Mucosa of descending colon (tissue), 3 donors: ENCODE data around the gene ASTN2. TPM values are rescaled to one million over a fixed set of nuclear protein-coding genes. Genes with fewer than 3 reads are reported as not detected.

Experiments used
- ATAC-seq: fragments of 200-7000 bp; cut with Tn5 transposase; one replicate; pipeline ENCODE4 v1.9.1; 2020; ENCODE audit warnings: mild to moderate bottlenecking, moderate library complexity
- DNase-seq, 3 donors: peaks; one replicate each; pipeline ENCODE4 v3.0.0-alpha.2; 2020
- H3K36me3 ChIP-seq: fragments of 200-600 bp; one replicate; pipeline ENCODE4 v1.8.0; 2021; ENCODE audit warnings: low read depth, mild to moderate bottlenecking
- H3K4me1 ChIP-seq: fragments of 200-600 bp; one replicate; pipeline ENCODE4 v1.8.0; 2021; ENCODE audit warnings: low read depth, mild to moderate bottlenecking
- H3K4me3 ChIP-seq: fragments of 200-600 bp; one replicate; pipeline ENCODE4 v1.8.0; 2021; ENCODE audit warnings: mild to moderate bottlenecking
- H3K9me3 ChIP-seq: fragments of 200-600 bp; one replicate; pipeline ENCODE4 v1.8.0; 2021; ENCODE audit warnings: mild to moderate bottlenecking
- intact Hi-C, 2 donors: fragments of 100-400 bp; cut with DNase I in 1 of 2; cut with micrococcal nuclease in 1 of 2; formaldehyde crosslinking; loops; one replicate each; pipeline versions ENCODE4 v1.11.0 to v1.11.1; 2022; cut with DNase I, micrococcal nuclease
- total RNA-seq, 3 donors: library from RNA; stranded (reverse); fragmentation: NEBNext Ultra II Directional in 2 of 3; extraction: Animal tissue kit (Norgen Biotek cat#: 25700) in 2 of 3; gene quantifications; one replicate each; pipeline versions ENCODE4 v1.2.1 to v1.2.4, GENCODE V29; 2021 to 2023
- TF ChIP-seq, protein P1 (sequence below): fragments of 200-600 bp; IDR thresholded peaks from one replicate; pipeline ENCODE4 v1.8.0; 2022; ENCODE audit warnings: antibody characterized with exemption, mild to moderate bottlenecking
- donor health status: DM: no; HTN: no; CAD: no; lungs with moderate emphysema.
- donor health status: DM: no; HTN: no; CAD: no.
- donor health status: DM: no; HTN: yes; CAD: no.

Gene ASTN2
- total RNA-seq, 3 donors from 2014 or later, result 3.5 to 6.1 (median 5.4) TPM

DNA sequence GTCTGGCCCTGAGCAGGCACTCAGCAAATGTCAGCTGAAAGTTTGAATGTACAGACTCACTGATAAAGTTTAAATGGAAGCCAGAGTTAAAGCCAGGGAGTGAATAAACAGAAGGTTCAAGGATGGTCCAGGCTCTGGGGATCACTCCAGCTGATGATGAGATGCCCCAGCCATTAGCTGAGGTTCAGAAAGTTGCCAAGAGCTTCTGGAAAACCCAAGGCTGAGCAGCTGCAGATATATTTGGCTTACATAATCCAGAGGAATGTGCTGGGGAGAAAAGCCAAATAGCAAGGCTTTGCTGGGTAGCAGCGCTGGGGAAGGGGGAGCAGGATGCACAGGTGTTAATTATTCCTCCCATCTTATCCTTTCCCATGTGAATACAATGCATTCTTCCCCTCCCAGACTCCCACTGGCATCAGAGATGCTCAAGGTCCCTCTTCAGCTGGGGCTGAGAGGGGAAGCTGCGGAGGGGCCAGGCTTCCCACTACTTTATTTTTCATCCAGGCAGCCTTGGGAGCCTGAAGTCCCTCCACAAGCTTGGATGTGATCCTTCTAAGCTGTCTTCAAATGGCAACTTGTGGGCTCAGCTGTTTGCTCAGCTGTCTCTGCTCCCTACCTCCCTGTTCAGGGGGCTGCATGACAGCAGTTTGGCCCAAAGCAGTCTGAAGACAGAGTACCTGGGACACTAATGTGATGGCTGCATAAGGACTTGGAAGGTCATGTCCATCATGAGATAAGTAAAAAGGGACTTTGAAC lies 386.6 kb downstream of the ASTN2 start:
- ATAC-seq, result no peak
- TF ChIP-seq, protein P1, sequence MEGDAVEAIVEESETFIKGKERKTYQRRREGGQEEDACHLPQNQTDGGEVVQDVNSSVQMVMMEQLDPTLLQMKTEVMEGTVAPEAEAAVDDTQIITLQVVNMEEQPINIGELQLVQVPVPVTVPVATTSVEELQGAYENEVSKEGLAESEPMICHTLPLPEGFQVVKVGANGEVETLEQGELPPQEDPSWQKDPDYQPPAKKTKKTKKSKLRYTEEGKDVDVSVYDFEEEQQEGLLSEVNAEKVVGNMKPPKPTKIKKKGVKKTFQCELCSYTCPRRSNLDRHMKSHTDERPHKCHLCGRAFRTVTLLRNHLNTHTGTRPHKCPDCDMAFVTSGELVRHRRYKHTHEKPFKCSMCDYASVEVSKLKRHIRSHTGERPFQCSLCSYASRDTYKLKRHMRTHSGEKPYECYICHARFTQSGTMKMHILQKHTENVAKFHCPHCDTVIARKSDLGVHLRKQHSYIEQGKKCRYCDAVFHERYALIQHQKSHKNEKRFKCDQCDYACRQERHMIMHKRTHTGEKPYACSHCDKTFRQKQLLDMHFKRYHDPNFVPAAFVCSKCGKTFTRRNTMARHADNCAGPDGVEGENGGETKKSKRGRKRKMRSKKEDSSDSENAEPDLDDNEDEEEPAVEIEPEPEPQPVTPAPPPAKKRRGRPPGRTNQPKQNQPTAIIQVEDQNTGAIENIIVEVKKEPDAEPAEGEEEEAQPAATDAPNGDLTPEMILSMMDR, result no peak

DNA sequence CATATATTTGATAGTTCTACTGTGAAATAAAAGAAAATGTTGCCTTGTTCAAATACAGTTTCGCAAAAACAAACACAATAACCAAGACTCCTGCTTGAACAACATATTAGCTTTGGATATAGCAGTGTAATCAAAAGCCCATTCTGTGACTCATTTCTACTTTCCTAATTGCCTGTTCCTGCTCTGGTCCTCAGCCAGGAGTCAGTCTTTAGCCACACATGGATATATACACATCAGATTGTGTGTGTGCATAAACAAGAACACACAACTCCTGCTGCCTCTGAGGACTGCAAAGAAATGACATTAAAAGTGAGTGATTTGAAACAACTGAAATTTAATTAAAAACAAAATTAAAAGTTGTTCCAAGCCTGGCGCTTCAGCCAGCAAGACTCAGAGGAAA lies 393.0 kb downstream of the ASTN2 start:
- DNase-seq, result no peak
- no peaks in the 10 kb centered on the region for H3K9me3 ChIP-seq
- no peak overlapping the region for H3K4me3 ChIP-seq
- no peaks in the 10 kb centered on the region for H3K36me3 ChIP-seq
- ATAC-seq, result no peak
- TF ChIP-seq, protein P1, result no peak
- no peaks in the 10 kb centered on the region for H3K4me1 ChIP-seq
- intact Hi-C loops, result no loop called here

More for the DNA sequence above, 386.6 kb downstream of the ASTN2 start:
- DNase-seq, result no peak
- Histone ChIP-seq H3K4me3 (no peak overlapping the region), H3K4me1 (no peaks in the 10 kb centered on the region), H3K36me3 (no peaks in the 10 kb centered on the region), H3K9me3 (no peaks in the 10 kb centered on the region)
- intact Hi-C loops, result no loop called here

DNA sequence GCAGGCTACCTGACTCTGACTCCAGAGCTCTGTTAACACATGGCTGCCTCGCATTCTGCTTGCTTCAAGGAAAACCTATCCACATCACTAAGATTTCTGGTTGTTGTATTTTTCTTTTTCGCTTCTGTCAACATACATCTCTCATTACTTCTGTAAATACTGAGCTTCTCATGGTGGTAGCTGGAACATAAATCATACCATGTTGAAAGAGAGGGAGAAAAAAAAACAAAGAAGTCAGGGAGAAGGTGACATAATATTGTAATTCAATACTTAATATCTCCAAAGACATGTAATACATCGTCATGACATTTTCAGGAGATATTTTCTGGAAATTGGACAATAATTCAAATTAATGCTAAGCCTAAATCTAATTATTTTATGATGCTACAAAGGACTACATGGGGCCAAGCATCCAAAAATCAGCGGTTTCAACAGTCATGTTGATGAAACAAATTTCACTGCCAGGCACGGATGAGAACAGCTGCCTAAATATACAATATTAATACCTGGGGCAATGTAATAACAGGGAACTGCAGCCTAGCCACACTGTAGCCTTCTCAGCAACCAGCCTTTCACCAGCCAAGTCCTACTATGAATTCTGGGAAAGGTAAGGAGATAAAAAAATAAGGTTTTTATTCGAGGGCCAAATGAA lies 395.8 kb downstream of the ASTN2 start:
- H3K4me3 ChIP-seq, result no peak overlapping the region
- TF ChIP-seq, protein P1, result no peak
- intact Hi-C loops, result no loop called here
- H3K9me3 ChIP-seq, result no peaks in the 10 kb centered on the region
- ATAC-seq (no peak), DNase-seq (no peak)
- no peaks in the 10 kb centered on the region for H3K36me3 ChIP-seq
- H3K4me1 ChIP-seq, result no peaks in the 10 kb centered on the region

DNA sequence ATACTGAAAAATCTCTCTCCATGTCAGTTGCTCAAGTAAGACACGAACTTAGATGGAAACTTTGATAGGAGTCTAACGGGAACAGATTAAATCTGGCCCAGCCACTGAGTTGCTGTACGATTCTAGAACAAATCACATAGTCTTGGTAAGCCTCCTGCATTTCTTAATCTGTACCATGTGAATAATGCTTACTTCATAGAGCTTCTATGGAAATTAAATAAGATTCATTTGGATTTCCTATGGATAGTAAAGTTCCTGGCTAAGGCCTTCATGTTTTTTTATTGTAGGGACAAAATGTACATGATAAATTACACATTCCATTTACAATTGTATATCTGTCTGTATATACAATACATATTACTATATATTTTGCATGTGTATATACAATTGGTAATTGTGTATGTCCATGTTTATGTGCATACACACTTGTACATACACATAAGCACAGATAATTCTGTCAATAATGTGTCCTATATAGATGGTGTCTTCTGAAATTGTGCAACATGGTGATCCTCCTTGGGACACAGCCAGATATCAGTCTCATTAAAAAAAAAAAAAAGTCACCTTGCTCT lies 397.4 kb downstream of the ASTN2 start:
- Histone ChIP-seq H3K9me3 (no peaks in the 10 kb centered on the region), H3K4me1 (no peaks in the 10 kb centered on the region), H3K36me3 (no peaks in the 10 kb centered on the region), H3K4me3 (no peak overlapping the region)
- TF ChIP-seq, protein P1, result no peak
- ATAC-seq (no peak), DNase-seq (no peak)
- intact Hi-C loops, result no loop called here

DNA sequence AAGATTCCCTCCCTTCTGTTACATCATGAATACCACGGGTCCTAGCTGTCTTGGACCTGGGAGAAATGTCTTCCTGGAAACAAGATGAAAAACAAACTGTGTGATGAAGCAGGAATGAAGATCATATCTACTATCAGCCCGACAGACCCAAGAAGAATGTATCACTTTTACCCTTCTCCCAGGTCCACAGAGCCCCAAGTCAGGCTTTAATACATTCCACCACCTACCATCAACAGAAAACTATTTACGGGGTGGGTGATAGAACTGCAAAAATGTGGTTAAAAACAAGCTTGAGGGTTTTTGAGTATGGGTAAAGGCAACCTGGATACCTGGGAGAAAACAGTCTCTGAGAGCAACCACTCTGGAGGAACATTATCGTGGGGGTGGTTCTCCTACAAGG lies 400.8 kb downstream of the ASTN2 start:
- H3K4me1 ChIP-seq, result no peaks in the 10 kb centered on the region
- H3K36me3 ChIP-seq, result no peaks in the 10 kb centered on the region
- intact Hi-C loops, result no loop called here
- DNase-seq (no peak), ATAC-seq (no peak)
- no peak overlapping the region for H3K4me3 ChIP-seq
- no peaks in the 10 kb centered on the region for H3K9me3 ChIP-seq
- TF ChIP-seq, protein P1, result no peak
